ENCODE data around the gene EDEM3.

EDEM3 gene

DNA sequence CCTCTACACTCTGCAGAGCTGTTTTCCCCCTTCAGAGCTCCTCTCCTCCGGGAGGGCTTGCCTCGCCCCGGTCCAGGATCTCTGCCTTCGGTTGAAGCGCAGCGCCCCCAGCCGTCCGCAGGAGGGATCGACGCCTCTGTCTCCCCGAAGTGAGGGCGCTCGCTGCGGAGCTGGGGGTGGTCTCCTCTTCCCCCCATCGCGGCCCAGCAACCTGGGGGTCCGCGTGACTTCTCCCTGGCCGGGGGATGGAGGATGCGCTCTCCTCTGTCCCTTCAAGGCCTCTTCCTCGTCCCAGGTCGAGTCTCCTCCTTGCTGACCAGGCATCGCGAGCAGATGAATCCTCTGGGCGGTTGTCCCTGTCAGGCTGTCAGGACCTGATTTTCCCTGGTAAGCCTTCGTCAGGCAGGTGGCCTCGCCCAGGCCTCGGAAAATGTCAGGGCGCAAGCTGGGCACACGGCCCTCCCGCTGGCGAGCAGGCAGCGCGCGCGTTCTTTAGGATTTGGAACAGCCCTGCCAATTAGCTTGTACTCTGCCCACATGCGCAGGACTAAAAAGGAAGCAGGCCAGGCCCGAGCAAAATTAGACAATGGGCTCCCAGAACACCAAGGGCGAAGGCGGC, 90.5 kb downstream of the EDEM3 start:
- ATAC-seq: no peak

DNA sequence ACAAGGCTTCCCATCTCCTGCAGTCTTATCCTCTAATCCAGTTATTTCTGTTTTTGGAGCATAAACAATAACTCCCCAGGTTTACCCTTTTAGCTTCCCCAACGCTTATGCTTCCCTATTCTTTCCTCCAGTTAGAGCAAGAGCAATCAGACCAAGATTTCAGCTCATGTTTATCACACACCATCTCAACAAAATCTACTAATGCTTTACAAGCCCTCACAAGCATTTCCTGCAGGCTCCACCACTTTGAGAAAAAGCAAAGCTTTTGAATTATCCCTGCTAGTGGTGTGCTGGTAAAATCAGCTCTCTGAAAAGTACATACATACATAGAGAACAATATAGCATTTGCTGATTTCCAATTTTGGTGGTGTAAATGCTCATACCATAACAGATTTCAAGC, 92.9 kb downstream of the EDEM3 start:
- ATAC-seq: no peak

DNA sequence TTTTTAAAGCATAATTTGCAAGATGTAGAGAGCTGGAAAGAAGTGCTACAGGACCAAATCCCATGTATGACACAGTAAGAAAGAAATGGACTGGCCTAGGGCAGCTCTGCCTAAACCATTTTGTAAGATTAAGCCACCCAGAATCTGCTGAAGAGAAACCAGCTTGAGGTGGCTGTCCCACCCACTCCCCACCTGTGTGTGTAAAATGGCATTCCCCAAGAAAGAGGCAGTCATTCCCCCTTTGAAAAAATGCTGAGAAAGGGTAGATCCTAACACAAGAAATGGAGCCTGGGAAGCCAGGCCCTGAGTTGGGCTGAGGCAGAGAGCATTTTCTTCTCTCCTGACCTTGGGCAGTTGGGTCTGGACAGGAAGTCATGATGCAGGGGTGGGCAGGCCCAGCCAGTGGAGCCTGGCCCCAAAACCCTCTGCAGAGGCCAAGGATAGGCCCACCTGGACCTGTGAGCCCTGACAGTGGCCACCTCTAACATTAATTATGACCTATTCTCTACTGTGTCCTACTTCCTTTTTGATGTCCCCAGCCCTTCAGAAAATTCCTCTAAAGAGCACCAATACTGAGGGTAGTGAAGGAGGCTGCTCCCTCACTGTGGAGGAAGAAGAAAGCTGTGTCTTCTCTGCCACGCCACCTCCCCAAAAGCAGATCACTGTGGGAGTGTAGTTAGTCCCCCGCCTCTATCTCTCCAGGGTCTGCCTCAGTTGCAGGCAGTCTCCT, 94.0 kb downstream of the EDEM3 start:
- no peak for ATAC-seq

DNA sequence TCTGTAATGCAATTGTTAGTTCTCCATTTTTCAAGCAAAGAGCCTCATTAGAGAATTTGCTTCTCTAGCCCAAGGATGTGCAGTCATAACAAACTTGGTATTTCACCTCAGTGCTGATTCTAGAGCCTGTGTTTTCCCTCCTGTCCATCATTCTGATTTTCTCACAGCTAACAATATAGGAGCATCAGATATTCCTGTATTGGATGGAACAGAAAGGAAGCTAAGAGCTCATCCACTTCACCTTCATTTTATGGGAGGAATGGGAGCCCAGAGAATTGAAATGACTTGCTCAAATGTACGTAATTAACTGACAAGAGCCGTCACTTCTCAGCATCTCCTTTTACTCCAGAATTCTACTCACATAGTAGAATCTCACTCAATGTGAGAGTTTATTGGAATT, 96.6 kb downstream of the EDEM3 start:
- no peak for ATAC-seq

DNA sequence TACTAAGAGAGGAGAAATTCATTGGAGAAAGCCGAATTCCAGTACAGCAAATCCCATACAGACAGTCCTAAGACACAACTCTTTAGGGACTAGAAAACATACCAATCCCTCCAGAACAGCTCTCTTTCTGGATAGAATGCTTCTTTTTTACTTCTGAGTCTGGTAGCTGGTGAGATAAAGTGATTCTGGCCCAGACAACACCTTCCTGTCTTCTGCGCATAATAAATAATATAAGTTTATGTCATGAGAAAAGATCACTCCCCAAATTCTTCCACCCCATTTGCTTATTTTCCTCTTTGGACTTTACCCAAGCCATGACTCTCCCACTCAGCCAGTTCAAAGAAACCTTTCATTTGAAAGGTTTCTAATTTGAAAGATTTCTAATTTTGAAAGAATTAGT, 98.4 kb downstream of the EDEM3 start:
- ATAC-seq: no peak

DNA sequence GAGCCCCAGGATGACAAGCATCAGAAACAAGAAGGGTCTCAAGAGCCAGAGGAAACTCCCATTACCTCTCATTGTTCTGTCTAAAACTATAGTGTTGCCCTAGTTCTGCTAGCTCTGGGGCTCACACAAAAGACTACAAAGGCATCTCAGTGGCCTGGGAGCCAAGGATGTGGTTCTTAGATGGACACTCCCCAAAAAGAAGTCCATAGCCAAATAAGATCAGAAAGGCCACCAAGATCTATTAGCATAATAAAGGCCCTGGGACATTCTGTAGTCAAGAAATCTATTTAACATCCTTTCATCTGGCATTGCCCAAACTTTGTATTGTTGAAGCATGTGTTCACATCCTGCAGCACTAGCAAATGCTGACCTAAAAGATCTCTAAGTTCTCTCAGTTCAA, 99.5 kb downstream of the EDEM3 start:
- no peak for ATAC-seq

DNA sequence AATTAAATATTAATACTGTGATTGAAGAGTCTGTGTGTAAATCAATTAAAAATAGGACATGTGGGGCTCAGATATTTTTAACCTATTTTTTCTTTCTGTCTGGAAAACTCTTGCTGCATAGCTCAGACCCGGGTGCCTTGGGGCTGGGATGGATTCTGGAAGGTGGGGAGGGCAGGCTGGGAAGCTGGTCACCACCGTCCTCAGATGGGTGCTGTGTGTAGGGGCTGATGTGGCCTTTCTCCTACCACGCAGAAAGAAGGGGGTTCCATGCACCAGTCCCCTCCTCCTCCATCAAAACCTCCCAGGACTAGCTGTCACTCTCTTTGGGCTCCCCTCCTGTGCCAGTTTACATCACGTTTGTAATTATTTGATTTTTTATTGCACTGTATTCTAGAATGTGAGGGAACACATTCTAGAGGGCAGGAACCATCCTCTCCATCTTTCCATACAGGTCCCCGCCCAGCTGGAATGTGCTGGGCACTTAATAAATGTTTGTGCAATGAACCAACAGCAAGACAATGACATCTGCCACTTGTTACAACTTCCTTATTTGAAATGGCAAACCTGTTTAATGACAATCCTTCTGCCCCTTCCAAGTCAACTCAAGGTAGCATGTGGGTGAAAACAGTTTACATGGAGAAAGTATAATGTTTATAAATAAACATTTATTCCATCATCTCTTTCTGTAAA, 104.3 kb downstream of the EDEM3 start:
- no peak for ATAC-seq

DNA sequence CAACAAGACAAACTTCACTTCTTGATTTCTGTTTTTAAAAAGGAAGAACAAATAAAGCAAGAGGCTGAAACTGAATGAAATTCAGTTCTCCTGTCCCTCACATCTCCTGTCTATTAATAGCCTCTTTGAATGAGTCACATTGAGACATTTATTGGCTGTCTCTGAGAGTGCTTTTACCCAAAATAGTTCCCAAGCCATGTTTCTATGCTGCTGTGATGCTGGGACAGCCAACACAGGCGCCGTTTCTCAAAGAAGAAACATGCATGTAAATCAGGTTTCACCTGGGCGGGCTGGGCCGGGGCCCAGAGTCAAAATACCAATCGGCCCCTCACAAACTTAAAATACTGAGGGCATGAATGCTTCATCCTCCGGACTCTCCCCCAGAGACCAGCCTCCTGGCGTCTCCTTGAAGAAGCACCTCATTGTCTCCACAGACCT, 105.2 kb downstream of the EDEM3 start:
- no peak for ATAC-seq

DNA sequence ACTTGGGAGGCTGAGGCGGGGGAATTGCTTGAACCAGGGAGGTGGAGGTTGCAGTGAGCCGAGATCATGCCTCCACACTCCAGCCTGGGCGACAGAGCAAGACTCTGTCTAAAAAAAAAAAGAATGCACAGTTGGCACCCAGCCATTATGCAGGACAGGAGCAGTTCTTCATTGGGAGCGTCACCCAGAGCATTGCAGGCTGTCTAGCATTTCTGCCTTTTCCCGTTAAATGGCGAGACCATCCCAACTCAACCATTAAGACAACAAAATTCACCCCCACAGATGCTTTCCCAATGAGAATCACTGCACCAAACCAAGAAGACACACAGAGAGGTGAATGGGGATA, 105.8 kb downstream of the EDEM3 start:
- no peak for ATAC-seq

DNA sequence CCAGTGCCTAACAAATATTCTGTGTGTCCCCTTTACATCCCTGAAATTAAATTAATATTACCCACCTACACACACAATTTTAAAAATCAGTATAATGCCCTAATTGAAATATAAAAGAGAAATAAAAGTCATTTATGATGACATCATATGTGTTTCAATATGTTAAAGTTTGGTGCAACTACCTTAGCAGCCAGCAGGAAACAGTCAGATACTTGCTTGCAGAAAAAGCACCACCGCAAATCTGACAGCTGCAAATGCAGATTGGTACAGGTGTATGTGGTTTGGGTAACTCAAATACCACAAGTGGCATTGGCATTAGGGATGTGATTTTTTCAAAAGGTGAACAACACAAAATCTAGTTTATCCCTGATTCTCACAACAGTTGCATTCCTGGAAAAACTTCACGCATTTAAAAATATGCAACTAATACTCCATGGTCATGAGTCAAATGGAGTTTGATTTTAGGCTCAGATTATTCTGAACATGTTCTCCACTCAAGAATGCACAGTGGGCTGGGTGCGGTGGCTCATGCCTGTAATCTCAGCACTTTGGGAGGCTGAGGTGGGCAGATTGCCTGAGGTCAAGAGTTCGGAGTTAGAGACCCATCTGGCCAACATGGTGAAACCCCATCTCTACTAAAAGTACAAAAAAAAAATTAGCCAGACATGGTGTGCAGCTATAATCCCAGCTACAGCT, 106.3 kb downstream of the EDEM3 start:
- no peak for ATAC-seq

DNA sequence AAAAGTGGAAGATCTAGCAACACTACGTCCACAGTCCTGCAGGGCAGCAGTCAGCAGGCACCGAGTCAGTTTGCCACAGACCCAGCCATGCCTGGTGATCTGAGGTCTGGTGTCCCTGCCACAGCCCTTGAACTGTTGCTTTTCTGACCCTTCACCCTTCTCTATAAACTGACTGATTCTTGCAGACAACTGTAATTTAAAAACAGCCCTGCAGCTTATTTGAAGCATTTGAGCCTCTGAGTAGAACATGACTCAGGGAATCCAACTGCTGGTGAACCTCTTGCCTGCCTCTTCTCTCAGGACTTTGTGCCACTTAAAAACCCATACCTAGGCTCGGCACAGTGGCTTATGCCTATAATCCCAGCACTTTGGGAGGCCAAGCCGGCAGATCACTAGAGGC, 107.2 kb downstream of the EDEM3 start:
- no peak for ATAC-seq

DNA sequence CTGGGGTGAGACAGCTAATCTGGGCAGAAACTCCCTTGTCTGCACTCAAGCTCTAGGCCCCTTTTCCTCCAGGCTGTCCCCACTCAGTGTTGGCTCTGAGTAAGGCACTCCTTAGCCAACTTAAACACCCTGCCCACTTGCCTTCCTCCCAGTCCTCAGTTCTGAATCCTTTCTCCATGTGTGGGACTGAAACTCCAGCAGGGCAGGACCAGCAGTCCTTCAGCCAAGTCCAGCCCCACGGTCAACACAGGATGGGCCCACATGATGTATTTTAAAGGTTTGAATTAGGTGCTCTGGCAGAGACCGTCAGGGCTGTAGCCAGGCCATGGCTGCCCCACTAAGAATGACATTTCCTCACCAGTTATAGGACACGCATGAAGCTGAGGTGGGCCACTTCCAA, 107.8 kb downstream of the EDEM3 start:
- ATAC-seq: no peak

DNA sequence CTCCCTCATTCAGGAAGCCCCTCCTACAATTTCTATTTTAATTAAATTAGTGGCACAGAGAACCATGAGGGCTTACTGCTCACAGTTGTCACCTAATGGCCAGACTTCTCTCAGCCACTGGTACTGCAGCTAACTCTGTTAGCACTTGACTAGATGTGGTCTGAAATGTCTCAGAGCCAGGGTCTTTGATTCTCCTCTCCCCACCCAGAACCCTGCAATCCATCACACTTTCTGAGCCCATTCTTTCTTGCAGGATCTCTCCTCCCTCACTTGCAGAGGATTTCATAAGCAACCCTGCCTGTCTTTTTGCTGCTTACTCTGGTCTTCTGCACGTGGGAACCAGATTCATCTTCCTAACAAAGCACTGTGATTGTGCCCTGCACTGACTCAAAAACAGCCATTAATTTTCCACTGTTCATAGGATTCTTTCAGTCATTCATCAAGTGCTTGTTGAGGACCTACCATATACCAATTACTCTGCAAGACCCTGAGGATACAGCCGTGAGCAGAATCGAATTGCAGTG, 108.4 kb downstream of the EDEM3 start:
- ATAC-seq: no peak

DNA sequence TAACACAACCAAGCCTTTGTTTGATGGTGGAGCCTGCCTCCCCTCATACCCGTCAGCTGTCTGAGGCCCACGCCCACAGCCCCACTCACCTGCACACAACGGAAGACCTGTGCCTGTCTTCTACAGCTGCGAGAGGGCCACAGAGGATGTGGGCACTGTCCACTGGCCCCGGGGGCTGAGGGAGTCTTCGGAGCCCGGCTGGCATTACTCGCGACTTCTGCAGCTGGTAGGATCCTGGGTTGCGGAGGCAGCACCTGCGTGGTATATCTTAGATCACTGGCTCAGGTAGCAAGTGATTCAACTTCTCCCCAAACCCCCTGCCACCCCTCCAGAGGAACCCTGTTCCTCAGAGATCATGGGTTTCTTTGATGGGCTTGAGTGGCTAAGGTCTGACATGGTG, 109.9 kb downstream of the EDEM3 start:
- no peak for ATAC-seq

DNA sequence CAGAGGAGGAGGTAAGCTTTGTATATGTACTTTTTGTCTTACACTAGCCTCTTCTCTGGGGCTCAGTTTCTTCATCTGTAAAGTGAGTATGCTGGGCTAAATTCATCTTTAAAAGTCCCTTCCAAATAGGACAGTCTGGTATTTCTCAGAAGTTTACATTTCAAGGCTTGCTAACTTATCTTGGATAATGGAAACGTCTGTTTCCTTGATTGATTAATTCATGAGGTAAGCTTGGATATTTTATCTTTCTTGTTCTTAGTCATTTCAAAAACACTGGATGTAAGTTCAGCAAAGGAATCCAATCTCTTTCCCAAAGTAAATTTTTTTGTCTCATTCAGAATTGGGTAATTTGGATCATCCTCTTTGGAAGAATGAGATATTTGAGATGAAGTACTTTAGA, 111.0 kb downstream of the EDEM3 start:
- ATAC-seq: no peak

DNA sequence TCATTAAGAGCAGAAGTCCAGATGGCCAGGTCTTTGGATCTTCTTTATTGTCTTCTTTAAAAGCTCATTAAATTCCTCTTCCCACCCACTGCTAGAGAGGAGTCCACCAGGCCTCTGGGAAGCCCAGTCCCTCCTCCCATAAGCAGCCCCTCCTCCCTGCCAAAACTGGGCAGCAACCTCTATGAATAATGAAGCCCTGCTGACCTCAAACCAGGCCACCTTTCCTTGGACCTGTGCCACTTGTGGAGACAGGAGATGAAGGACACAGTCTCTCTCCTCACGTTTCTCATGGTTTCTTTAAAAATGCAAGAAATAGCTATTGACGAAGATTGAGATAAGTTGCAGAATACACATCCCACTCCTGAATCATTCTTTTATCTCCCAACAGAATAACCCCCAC, 112.8 kb downstream of the EDEM3 start:
- no peak for ATAC-seq

DNA sequence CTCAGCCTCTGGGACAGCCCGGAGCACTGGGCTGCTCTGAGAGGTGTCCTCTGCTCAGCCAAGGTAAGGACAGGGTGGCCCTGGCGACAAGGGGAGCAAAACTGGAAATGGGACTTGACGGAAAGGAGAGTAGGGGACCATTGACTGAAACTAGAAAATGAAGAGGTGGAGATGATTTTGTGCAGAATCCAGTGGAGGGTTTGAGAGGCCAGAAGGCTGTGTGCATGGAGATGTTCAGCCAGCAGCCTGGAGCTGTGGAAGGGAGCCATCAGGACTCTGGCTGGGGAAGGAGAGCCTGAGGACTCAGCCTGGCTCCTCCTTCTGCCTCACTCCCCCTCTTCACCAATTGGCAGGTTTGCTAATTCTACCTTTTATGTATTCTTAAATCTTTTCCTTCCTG, 114.2 kb downstream of the EDEM3 start:
- no peak for ATAC-seq

Data from activated CD4-positive, CD25-positive, alpha-beta regulatory T cell treated with anti-CD3 and anti-CD28 coated beads, Interleukin-2, amount 50 U/mL, for 24 hours (primary cell).